ENCODE measurements around the gene SLC6A14.

The SLC6A14 gene

DNA sequence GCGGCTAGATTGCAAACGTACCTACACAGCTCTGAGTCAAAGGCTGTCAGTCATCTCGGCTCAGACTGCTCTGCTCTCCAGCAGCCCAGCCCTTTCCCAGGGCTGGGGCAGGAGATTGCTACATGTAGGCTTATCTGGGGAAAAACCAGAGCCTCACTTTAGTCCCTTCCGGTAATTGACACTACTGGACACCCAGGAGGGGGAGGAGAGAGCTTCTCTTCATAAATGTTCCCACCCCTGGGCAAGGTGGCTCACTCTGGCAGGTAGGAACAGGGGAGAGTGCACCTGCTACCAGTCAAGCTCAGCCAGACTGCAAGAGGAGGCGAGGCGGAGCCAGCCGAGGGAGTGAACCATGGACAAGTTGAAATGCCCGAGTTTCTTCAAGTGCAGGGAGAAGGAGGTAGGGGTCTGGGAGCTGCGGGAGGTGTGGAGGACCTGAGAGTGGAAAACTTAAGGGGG is at the start of gene SLC6A14:
Gene SLC6A14, plus strand, starts transcription at position 249 of the 459 bp plus-strand sequence. Its CDS starts 104 bp downstream, at position 353.
- DNase-seq, result no peak

GRCh38 chrX:116395752-116396151 is 40.7 kb upstream of the SLC6A14 start:
- no peak for DNase-seq

- no peak for DNase-seq
These were observed 36.7 kb upstream of the SLC6A14 start for GRCh38 chrX:116399681-116400080.

GRCh38 chrX:116409219-116409618 is 27.2 kb upstream of the SLC6A14 start:
- DNase-seq, result no peak

DNA sequence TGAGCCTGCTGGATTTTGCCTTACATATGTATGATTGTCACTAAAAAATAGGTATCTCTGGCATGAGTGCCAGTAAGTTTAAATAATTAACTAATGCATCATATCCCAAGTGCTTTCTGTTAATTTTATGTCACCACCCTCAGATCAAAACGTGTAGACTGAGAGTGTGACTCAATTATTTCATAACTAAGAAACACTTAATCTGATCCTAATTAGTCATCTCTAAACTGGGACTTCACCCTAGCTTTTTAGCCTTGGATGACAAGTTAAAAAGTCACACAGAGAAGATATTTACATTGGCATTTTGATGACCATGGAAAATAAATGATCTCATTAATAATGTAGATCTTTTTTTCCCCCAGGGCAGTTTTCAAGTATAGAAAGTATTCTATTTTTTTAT is 23.1 kb upstream of the SLC6A14 start:
- DNase-seq, result no peak

- no peak for DNase-seq
These were observed 19.2 kb upstream of the SLC6A14 start for GRCh38 chrX:116417214-116417613.

GRCh38 chrX:116417968-116418367 is 18.4 kb upstream of the SLC6A14 start:
- no peak for DNase-seq

GRCh38 chrX:116427978-116428377 is 8.4 kb upstream of the SLC6A14 start:
- DNase-seq, result no peak

GRCh38 chrX:116435597-116435996 is 809 bp upstream of the SLC6A14 start:
- DNase-seq, result no peak

DNA sequence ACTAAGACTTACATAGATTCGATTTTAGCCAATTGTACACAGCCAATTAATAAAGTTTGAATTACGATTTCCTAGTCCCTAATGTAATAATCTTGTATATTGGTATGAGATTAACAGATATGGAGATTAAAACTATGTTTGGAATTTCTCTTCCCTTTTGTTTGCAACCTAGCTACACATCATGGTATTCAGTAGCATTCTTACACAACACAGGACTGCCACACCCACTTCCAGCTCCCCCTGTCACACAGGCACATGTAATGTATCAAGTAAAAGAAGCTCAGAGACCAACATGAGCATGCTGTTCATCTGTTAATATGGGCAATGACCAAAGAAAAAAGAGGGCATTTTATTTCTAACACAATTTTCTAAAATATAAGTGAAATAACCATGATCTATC is 12.8 kb downstream of the SLC6A14 start:
- no peak for DNase-seq

DNA sequence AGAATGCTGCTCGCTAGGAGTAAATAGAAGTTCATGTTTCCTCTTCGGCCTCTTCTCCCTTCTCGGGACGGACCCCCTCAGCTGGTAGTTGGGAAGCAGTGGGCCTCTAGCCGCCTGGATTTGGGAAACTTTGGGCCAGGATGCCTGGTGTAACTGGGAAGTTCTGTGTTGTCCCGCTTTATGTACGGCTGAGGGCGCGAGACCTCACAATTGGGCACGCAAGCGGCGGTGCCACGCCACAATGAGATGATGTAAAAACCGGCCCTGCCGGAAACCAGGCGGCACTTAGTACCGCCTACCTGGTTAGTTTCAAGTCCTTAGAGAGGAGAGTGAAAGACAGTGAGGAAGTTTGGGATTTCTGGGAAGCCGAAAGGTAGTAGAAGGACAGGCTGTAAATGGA is 26.4 kb downstream of the SLC6A14 start, which contains the start of gene CT83:
Gene CT83, minus strand, starts transcription at position 155 of the 400 bp plus-strand sequence. Its CDS starts 120 bp downstream, at position 35.
- DNase-seq, result no peak

GRCh38 chrX:116480059-116480458 is 43.7 kb downstream of the SLC6A14 start:
- DNase-seq, result no peak

- no peak for DNase-seq
These were observed 53.7 kb downstream of the SLC6A14 start for GRCh38 chrX:116490104-116490503.

DNA sequence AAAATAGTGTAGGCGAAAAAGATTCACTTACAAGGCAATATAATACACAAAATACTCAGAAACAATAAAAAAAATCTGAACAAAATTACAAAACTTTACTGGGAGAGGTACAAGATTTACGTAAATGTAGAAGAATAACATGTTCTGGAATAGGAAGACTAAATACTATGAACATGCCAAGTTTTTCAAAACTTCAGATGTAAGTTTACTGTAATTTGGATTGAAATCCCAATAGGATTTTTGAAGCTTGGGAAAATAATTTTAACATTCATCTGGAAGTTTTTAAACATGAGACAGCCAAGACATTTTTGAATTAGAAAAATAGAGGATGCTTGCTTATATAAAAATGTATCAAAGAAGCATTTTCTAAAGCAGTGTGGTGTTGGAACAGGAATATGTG is 56.9 kb downstream of the SLC6A14 start:
- DNase-seq, result no peak

DNA sequence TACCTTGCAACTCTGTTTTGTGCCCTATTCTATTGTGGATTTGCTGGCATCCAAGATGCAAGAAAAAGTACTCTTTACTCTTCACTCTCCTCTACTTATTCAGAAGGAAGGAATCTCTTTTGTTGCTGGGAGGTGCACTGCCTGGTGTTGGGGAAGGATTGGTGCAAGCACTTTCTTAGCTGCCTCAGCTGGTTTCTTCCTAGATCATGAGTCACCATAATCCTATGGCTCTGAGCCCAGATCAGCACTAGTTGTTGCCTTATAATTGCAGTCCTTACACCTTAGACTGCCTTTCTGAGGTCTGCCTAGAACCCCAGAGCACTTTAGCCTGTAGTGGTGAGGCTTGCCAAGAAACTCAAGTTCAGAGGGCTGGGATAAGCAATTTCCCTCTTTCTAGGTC is 63.4 kb downstream of the SLC6A14 start:
- DNase-seq, result no peak

Data from NCI-H187 treated with DMSO at 0.1 percent for 48 hours (cell line).